ENCODE measurements around the gene NAALADL2. TPM values are rescaled to one million over a fixed set of nuclear protein-coding genes. Genes with fewer than 3 reads are reported as not detected.

The NAALADL2 gene
- total RNA-seq, 1 donor from 2014 or later = 9.9 TPM

DNA sequence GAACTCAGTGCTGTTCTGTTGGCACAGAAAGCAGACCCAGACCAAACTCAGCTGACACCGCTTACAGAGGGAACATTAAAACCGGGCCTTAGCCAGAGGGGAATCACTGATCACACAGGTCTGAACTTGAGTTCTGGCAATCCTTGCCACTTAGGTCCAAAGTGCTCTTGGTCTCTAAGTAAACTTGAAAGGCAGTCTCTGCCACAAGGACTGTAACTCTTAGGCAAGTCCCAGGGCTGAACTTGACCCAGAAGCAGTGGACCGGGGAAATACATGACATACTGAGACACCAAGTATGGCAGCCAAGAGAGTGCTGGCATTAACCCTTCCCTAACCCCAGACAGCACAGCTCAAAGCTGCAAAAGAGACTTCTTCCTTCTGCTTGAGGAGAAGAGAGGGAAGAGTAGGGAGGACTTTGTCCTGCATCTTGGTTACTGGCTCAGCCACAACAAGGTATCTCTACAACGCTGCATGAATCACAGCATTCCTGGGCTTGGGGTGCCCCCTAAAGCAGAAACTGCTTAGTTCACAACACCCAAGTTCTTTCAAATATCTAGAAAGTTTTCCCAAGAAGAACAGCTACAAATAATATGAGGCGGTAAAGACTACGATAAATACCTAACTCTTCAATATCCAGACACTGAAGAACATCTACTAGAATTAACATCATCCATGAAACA, 32.5 kb downstream of the NAALADL2 start:
- Mint-ChIP-seq H3K4me3 (no peak overlapping the region), H3K9me3 (peaks cover 9% of the 10 kb centered on the region), H3K4me1 (ENCODE audit: unreplicated experiment) (no peaks in the 10 kb centered on the region), H3K36me3 (no peaks in the 10 kb centered on the region), H3K27ac (no peak overlapping the region), H3K27me3 (no peaks in the 10 kb centered on the region)
- TF ChIP-seq, protein P1, sequence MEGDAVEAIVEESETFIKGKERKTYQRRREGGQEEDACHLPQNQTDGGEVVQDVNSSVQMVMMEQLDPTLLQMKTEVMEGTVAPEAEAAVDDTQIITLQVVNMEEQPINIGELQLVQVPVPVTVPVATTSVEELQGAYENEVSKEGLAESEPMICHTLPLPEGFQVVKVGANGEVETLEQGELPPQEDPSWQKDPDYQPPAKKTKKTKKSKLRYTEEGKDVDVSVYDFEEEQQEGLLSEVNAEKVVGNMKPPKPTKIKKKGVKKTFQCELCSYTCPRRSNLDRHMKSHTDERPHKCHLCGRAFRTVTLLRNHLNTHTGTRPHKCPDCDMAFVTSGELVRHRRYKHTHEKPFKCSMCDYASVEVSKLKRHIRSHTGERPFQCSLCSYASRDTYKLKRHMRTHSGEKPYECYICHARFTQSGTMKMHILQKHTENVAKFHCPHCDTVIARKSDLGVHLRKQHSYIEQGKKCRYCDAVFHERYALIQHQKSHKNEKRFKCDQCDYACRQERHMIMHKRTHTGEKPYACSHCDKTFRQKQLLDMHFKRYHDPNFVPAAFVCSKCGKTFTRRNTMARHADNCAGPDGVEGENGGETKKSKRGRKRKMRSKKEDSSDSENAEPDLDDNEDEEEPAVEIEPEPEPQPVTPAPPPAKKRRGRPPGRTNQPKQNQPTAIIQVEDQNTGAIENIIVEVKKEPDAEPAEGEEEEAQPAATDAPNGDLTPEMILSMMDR (conservative IDR thresholded peaks at IDR 0.05) = no peak
- DNase-seq (ENCODE audit: extremely low spot score, unreplicated experiment) = no peak

DNA sequence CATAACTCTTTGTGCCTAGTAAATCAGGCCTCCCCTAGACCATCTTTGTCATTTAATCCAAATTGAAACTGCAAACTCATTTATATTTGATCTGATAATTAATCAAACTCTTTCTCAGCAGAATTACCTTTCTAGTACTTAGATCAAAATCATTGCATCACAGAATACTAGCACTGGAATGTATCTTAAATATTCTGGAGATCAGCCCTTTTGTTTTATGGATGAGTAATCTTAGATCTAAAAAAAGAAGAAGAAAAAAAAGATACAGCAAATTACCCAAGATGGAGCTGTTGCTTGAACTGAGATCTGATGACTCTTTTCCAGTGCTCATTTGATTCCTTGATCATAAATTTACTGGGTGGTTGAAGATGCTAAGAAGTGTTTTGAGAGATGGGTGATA, 47.9 kb downstream of the NAALADL2 start:
- DNase-seq (ENCODE audit: extremely low spot score, unreplicated experiment) = no peak
- Mint-ChIP-seq H3K27me3 (peaks cover 3% of the 10 kb centered on the region), H3K9me3 (no peaks in the 10 kb centered on the region), H3K36me3 (no peaks in the 10 kb centered on the region), H3K4me3 (no peak overlapping the region), H3K4me1 (ENCODE audit: unreplicated experiment) (peaks cover 10% of the 10 kb centered on the region), H3K27ac (no peak overlapping the region)
- TF ChIP-seq, protein P1 (conservative IDR thresholded peaks at IDR 0.05) = no peak

DNA sequence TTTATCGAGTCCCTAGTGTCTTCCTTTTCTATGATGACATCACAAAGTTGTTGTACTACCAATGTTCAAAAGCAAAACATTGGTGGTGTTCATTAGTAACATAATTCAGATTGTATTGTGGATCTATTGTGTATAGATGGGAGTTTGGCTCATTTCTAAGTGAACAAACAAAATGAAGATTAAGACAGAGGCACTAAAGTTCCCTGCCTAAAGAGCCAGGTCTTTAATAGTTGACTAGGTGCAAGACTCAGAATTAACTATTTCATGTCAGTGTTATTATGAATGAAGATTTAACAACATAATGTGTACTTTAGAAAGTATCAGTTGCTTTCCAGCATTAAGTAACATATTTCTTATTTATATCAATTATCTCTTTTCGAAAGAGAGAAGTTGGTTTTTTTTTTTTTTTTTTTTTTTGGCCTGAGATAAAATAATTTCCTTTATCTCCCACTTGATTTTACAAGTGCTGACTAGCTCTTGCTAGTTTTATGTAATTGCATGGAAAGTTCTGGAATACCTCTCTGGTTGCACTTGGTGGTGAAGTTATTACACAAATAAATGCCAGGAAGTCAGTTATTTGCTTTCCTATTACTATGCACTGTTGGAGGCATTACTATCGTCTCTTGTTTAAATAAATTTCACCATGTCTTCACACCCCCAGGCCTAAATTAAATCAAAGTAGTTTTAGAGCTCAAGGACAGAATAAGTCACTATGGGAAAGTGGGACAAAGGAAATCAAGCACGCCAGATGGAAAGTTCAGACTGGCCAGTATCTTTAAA, 48.7 kb downstream of the NAALADL2 start:
- Mint-ChIP-seq H3K9me3 (no peaks in the 10 kb centered on the region), H3K4me1 (ENCODE audit: unreplicated experiment) (peaks cover 16% of the 10 kb centered on the region), H3K36me3 (no peaks in the 10 kb centered on the region), H3K4me3 (no peak overlapping the region), H3K27me3 (peaks cover 3% of the 10 kb centered on the region), H3K27ac (no peak overlapping the region)
- DNase-seq (ENCODE audit: extremely low spot score, unreplicated experiment) = no peak
- TF ChIP-seq, protein P1 (conservative IDR thresholded peaks at IDR 0.05) = no peak

DNA sequence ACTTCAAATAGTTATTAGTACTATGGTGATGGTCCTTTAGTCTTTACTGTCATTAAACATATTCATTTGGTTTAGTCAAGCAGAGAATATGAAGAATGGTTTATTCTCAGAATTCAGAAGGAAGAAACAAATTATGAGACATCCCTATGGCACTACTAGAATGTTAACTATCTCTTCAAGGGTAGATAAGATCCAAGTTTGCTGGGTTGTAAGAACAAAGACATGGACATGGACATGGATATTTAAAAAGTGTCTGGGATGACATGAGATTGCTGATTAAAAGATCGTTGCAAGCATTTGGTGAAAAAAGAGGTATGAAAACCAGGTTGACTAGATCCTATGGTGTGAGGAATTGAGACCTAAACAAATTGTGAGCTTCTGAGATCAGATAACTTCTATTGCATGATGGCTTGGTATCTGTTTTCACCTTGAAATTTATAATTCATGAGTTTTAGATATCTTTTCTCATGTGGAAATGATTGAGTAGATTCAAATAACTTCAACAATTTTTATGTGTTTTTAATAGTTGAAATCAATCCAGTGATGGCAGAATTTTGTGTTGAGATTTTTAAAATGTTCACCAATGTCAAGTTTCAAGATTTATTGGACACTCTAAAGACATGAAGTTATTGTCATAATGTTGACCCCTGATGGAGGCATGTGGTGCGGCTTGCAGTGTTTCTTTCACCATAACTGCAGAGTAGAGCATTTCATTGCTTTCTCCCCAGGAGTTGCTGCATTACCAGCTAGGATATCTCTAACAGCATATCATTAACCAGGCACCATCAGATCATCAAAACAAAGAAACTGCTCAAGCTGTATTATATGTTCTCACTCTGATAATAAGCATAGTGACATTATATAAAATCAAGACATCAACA, 72.6 kb downstream of the NAALADL2 start:
- no peak overlapping the region for H3K4me3 Mint-ChIP-seq
- no peaks in the 10 kb centered on the region for H3K27me3 Mint-ChIP-seq
- TF ChIP-seq, protein P1 (conservative IDR thresholded peaks at IDR 0.05) = no peak
- no peak for DNase-seq (ENCODE audit: extremely low spot score, unreplicated experiment)
- no peak overlapping the region for H3K27ac Mint-ChIP-seq
- H3K9me3 Mint-ChIP-seq = no peaks in the 10 kb centered on the region
- peaks cover 3% of the 10 kb centered on the region for H3K4me1 Mint-ChIP-seq (ENCODE audit: unreplicated experiment)
- H3K36me3 Mint-ChIP-seq = no peaks in the 10 kb centered on the region

DNA sequence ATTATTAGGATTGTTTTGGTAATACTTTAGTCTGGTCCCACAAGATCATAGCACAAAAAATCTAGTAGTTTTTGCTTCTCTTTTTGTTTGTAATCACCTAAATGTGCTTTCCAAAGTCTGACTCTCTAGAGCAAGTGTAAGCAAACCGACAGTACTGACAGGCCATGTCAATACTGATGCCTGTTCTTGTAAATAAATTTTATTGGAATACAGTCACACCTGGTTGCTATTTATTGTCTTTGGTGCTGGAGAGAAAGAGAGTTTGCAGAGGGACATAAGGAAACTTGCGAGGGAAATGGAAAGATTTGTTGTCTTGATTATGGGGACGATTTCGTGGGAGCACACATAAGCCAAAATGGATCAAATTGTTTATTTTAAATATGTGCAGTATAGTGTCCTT, 77.5 kb downstream of the NAALADL2 start:
- Mint-ChIP-seq H3K27ac (no peak overlapping the region), H3K4me3 (no peak overlapping the region), H3K27me3 (no peaks in the 10 kb centered on the region), H3K9me3 (no peaks in the 10 kb centered on the region), H3K4me1 (ENCODE audit: unreplicated experiment) (peaks cover 18% of the 10 kb centered on the region), H3K36me3 (no peaks in the 10 kb centered on the region)
- TF ChIP-seq, protein P1 (conservative IDR thresholded peaks at IDR 0.05) = no peak
- DNase-seq (ENCODE audit: extremely low spot score, unreplicated experiment) = no peak

Data from type B pancreatic cell (in vitro differentiated cells).